Suprapubic skin (tissue), 3 donors: ENCODE data around the gene ZC3H12A.

ENCODE experiments used
- POLR2A ChIP-seq, 2 donors: fragments of 450-650 bp; IDR thresholded peaks; one replicate each; pipeline ENCODE4 v1.6.1; 2017; ENCODE audit warnings: antibody characterized with exemption in 2 of 2, mild to moderate bottlenecking in 2 of 2, moderate library complexity in 2 of 2
- TF ChIP-seq, protein P1 (sequence below), 2 donors: fragments of 200-600 bp in 1 of 2; fragments of 450-650 bp in 1 of 2; sonication (generic) in 1 of 2; IDR thresholded peaks; one replicate each; pipeline ENCODE4 v1.5.1; 2016 to 2019; ENCODE audit warnings: antibody characterized with exemption in 2 of 2, mild to moderate bottlenecking in 1 of 2, moderate library complexity in 1 of 2

DNA sequence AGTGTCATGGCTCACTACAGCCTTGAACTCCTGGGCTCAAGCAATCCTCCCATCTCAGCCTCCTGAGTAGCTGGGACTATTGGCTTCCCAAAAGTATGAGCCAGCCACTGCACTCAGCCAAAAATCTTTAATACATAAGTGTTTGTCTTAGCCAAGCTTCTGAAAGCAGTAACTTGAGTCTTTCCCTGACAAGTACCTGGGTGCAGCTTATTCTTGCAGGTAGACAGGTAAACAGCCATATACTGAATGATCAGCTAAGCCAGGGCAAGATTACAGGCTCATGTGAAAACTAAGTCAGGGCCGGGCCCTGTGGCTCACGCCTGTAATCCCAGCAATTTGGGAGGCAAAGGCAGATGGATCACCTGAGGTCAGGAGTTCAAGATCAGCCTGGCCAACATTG lies 32.4 kb downstream of the ZC3H12A start:
- TF ChIP-seq, protein P1, sequence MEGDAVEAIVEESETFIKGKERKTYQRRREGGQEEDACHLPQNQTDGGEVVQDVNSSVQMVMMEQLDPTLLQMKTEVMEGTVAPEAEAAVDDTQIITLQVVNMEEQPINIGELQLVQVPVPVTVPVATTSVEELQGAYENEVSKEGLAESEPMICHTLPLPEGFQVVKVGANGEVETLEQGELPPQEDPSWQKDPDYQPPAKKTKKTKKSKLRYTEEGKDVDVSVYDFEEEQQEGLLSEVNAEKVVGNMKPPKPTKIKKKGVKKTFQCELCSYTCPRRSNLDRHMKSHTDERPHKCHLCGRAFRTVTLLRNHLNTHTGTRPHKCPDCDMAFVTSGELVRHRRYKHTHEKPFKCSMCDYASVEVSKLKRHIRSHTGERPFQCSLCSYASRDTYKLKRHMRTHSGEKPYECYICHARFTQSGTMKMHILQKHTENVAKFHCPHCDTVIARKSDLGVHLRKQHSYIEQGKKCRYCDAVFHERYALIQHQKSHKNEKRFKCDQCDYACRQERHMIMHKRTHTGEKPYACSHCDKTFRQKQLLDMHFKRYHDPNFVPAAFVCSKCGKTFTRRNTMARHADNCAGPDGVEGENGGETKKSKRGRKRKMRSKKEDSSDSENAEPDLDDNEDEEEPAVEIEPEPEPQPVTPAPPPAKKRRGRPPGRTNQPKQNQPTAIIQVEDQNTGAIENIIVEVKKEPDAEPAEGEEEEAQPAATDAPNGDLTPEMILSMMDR (IDR thresholded peaks at IDR 0.05), result no peak
- TF ChIP-seq POLR2A (IDR thresholded peaks at IDR 0.05), result no peak
